MG63 (cell line): ENCODE data around the gene LZTR1. TPM values are rescaled to one million over a fixed set of nuclear protein-coding genes. Genes with fewer than 3 reads are reported as not detected.

Source experiments
- DNase-seq: peaks from one replicate; pipeline ENCODE4 v3.0.0-alpha.2; 2020
- H3K27me3 ChIP-seq: fragments of 250-450 bp; sonication (Bioruptor Pico); 2 replicates; pipeline ENCODE4 v1.5.1; 2020; ENCODE audit warnings: mild to moderate bottlenecking, moderate library complexity
- H3K36me3 ChIP-seq: fragments of 250-450 bp; sonication (Bioruptor Pico); 2 replicates; pipeline ENCODE4 v1.5.1; 2020; ENCODE audit warnings: mild to moderate bottlenecking, moderate library complexity
- H3K4me3 ChIP-seq: fragments of 250-450 bp; sonication (Bioruptor Pico); 2 replicates; pipeline ENCODE4 v1.5.1; 2020; ENCODE audit warnings: mild to moderate bottlenecking, moderate library complexity
- H3K9me3 ChIP-seq: fragments of 250-450 bp; sonication (Bioruptor Pico); 2 replicates; pipeline ENCODE4 v1.5.1; 2020; ENCODE audit warnings: mild to moderate bottlenecking, moderate library complexity
- total RNA-seq: library from RNA; depleted of rRNA; stranded (reverse); fragments of >200 nt; shearing (Covaris generic); gene quantifications from 2 replicates; pipeline ENCODE4 v1.2.3, GENCODE V29; 2014; ENCODE audit warnings: low replicate concordance

The LZTR1 gene
- total RNA-seq, 1 experiment from 2014 or later = 25.3 TPM

DNA sequence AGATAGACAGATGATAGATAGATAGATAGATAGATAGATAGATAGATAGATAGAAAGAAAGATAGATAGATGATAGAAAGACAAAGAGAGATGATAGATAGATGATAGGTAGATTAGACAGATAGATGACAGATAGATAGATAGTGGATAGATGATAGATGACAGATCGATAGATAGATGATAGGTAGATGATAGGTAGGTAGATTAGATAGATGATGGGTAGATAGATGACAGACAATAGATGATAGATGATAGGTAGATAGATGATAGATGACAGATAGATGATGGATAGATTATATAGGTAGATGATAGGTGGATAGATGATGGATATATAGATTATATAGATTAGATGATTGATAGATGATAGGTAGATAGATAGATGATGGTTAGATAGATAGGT is 4.3 kb downstream of the LZTR1 start:
- peaks cover 12% of the 10 kb centered on the region for H3K36me3 ChIP-seq

GRCh38 chr22:20987375-20987774 is 5.3 kb downstream of the LZTR1 start:
- H3K27me3 ChIP-seq = no peaks in the 10 kb centered on the region
- no peak overlapping the region for H3K4me3 ChIP-seq
- H3K9me3 ChIP-seq = no peaks in the 10 kb centered on the region
- H3K36me3 ChIP-seq = peaks cover 12% of the 10 kb centered on the region
- DNase-seq = no peak

More for the DNA sequence above, 4.3 kb downstream of the LZTR1 start:
- no peaks in the 10 kb centered on the region for H3K9me3 ChIP-seq
- DNase-seq = no peak
- H3K4me3 ChIP-seq = no peak overlapping the region
- H3K27me3 ChIP-seq = no peaks in the 10 kb centered on the region

- H3K36me3 ChIP-seq = peaks cover 12% of the 10 kb centered on the region
- H3K27me3 ChIP-seq = no peaks in the 10 kb centered on the region
- no peak overlapping the region for H3K4me3 ChIP-seq
- no peaks in the 10 kb centered on the region for H3K9me3 ChIP-seq
- no peak for DNase-seq
Measured at GRCh38 chr22:20988573-20989322, 6.7 kb downstream of the LZTR1 start.

- Histone ChIP-seq H3K9me3 (no peaks in the 10 kb centered on the region), H3K4me3 (no peak overlapping the region), H3K27me3 (no peaks in the 10 kb centered on the region), H3K36me3 (peaks cover 7% of the 10 kb centered on the region)
- DNase-seq = no peak
Measured at GRCh38 chr22:20989323-20990138, 7.4 kb downstream of the LZTR1 start.

DNA sequence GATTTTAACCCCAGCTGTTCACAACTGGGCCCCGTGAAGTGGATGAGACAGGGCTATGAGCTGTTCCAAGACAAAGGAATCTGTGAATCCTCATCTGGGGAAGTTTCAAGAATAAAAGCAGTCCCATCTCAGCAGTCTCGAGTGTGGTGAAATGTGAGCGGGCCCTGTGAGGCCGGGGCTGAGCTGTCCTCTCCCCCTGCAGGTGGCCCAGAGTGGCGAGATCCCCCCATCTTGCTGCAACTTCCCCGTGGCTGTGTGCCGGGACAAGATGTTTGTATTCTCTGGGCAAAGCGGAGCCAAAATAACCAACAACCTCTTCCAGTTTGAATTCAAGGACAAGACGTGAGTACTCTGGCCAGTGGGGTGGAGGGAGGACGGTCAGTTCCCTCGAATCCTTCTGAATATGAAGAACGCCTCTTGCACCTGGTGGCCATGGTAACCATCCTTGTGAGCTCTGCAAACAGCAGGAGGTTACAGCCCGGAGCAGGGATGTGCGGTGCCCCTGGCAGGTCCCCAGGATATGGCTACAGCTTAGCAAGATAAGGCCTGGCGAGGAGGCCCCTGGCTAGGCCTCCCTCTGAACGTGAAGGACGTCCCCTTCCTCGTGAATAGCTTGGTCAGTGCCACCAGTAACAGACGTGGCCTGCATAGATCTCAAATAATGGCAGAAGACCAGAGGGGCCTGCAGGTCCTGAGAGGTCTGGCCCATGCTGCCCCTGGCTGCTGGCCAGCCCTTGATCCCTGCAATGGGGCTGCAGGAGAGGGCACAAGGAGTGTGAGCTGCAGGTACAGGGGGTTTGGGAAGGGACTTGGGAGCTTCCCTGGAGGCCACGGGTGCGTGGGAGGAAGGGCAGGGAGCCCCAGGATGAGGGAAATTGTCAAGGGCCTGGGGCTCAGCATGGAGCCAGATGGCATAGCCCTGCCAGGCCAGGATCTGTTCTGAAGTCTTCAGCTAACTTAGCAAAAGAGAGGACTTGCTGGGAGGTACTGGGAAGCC is 8.4 kb downstream of the LZTR1 start:
- H3K36me3 ChIP-seq = peaks cover 4% of the 10 kb centered on the region
- DNase-seq = no peak

GRCh38 chr22:20991252-20992055 is 9.4 kb downstream of the LZTR1 start:
- Histone ChIP-seq H3K4me3 (no peak overlapping the region), H3K27me3 (no peaks in the 10 kb centered on the region), H3K9me3 (no peaks in the 10 kb centered on the region), H3K36me3 (no peaks in the 10 kb centered on the region)
- no peak for DNase-seq

More for the DNA sequence above, 8.4 kb downstream of the LZTR1 start:
- no peak overlapping the region for H3K4me3 ChIP-seq
- H3K27me3 ChIP-seq = no peaks in the 10 kb centered on the region
- H3K9me3 ChIP-seq = no peaks in the 10 kb centered on the region

GRCh38 chr22:20992056-20992442 is 10.0 kb downstream of the LZTR1 start:
- H3K36me3 ChIP-seq = no peaks in the 10 kb centered on the region
- no peaks in the 10 kb centered on the region for H3K27me3 ChIP-seq
- DNase-seq = no peak
- H3K9me3 ChIP-seq = no peaks in the 10 kb centered on the region
- no peak overlapping the region for H3K4me3 ChIP-seq

DNA sequence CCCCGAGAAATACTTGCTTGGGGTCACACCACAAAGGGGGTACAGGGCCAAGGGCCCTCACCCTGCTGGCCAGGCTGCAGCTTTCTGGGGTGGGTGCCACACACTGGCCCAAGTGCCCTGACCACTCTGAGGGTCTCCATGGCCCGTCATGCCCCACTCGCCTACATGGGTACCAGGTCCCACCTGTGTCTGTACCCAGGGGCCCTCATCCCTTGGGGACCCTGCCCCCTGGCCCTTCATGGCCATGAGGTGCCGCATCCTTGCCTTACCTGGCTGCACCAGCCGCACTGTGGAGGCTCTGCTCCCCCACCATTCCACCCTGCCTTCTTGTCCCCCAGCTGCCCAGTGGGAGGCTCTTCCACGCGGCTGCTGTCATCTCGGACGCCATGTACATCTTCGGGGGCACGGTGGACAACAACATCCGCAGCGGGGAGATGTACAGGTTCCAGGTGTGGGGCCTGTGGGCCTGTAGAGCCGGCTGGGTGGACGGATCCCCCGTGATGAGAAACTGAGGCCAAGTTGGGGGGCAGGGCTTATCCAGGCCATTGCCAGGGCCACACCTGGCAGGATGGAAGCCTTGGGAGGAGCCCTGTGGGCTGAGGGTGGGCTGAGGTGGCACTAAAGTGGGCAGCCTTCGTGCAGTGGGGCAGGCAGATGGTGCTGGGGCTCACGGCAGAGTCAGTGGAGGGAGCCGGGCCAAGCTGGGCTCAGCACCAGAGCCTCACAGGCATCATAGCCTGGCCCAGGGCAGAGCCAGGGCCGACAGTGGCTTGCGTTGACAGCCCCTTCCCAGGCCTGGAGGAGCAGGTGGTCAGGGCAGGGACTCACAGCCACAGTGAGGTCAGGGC is 10.6 kb downstream of the LZTR1 start:
- DNase-seq = no peak
- no peaks in the 10 kb centered on the region for H3K27me3 ChIP-seq
- H3K36me3 ChIP-seq = peaks cover 1% of the 10 kb centered on the region; the same call in 1 of the 2 replicates
- H3K4me3 ChIP-seq = no peak overlapping the region
- no peaks in the 10 kb centered on the region for H3K9me3 ChIP-seq

DNA sequence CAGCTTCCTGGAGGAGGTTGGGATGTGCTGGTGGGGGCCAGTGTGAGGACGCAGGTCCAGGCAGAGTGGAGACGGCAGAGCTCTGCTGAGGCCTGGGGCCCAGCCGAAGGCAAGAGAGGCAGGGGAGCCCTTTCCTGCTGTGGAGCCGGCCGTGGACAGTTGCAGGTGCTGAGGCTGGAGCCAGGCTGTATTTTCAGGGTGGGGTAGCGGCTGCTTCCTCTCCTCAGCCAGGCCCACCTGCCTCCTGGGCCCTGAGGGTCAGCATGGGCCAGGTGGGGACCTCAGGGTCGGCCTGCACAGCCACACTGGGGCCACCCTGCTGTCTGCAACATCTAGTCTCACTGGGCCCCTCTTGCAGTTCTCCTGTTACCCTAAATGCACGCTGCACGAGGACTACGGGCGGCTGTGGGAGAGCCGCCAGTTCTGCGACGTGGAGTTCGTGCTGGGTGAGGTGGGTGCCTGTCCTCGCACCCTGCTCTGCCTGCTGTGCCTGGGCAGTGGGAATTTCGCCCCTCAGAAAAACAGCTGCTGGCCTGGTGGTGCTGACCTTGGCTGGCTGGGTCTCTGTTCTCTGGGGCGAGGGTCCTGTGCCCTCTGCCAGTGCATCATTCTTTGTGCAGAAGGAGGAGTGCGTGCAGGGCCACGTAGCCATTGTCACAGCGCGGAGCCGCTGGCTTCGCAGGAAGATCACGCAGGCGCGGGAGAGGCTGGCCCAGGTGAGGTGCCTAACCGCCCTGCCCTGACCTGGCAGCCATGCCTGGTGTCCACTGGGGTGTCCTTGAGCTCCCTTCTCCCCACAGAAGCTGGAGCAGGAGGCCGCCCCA is 11.4 kb downstream of the LZTR1 start:
- no peak for DNase-seq
- Histone ChIP-seq H3K27me3 (no peaks in the 10 kb centered on the region), H3K36me3 (peaks cover 5% of the 10 kb centered on the region; the same call in 1 of the 2 replicates), H3K9me3 (no peaks in the 10 kb centered on the region), H3K4me3 (no peak overlapping the region)

DNA sequence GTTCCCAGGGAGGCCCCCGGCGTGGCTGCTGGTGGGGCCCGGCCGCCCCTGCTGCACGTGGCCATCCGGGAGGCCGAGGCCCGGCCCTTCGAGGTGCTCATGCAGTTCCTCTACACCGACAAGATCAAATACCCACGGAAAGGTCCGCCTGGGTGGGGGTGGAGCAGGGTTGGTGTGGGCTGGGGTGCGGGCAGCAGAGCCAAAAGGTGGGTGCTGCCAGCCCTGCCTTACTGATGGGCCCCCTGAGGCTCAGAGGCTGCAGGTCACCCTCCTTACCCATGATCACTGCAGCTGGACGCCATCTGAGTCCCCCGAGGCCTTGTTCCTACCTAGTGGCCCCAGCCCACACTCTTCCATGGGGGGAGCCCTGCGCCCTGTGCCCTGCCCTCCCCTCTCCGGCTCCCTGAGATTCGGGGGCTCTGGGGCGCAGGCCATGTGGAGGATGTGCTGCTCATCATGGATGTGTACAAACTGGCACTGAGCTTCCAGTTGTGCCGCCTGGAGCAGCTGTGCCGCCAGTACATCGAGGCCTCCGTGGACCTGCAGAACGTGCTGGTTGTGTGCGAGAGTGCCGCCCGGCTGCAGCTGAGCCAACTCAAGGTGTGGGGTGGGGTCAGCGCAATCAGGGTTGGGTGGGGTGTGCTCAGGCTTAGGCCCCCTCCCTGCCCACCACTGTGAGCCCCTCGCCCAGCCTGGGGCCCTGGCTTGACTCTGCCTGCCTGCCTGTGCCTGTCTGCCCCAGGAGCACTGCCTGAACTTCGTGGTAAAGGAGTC is 12.2 kb downstream of the LZTR1 start:
- Histone ChIP-seq H3K4me3 (no peak overlapping the region), H3K9me3 (no peaks in the 10 kb centered on the region), H3K27me3 (no peaks in the 10 kb centered on the region), H3K36me3 (peaks cover 13% of the 10 kb centered on the region)
- no peak for DNase-seq

GRCh38 chr22:20994902-20995241 is 12.8 kb downstream of the LZTR1 start:
- H3K27me3 ChIP-seq = no peaks in the 10 kb centered on the region
- no peak for DNase-seq
- no peak overlapping the region for H3K4me3 ChIP-seq
- peaks cover 19% of the 10 kb centered on the region for H3K36me3 ChIP-seq
- no peaks in the 10 kb centered on the region for H3K9me3 ChIP-seq

DNA sequence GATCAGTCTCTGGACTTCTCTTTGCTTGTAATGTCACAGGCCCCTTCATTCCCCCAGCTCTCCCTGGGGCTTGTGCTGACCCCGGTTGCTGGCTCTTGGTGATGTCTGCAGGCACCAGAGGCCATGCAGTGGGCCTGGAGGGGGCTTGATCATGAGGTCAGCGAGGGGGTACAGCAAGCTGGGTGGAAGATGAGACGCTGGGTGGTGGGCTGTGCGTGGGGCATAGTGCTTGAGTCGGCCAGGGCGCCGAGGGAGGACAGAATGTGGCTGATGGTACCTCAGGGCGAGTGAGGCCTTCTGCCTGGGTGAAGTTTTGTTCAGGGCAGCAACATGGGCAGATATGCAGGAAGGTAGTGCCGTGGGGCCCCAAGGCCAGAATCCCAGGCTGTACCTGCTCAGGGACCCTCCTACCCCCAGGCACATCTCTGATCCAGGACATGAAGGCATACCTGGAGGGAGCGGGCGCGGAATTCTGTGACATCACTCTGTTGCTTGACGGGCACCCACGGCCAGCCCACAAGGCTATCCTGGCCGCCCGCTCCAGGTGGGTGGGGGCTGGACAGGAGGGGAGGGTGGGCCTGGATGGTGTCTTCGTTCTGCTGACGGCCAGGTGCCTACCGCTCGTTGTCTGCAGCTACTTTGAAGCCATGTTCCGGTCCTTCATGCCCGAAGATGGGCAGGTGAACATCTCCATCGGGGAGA is 13.4 kb downstream of the LZTR1 start:
- DNase-seq = no peak
- Histone ChIP-seq H3K36me3 (peaks cover 25% of the 10 kb centered on the region), H3K9me3 (no peaks in the 10 kb centered on the region)

DNA sequence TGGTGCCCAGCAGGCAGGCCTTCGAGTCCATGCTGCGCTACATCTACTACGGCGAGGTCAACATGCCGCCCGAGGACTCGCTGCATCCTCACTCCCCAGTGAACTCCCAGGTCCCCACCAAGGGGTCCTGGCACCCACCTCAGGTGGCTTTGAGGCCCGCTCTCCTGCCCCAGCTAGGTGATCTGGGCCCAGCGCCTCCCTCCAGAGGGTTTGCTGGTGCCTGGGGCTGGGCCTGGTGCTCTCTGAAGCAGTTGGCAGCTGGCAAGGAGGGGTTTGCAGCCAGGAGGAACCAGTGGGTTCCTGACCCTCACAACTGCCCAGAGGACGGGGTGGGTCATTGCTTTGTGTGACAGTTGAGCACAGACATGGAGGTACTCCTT is 13.9 kb downstream of the LZTR1 start:
- Histone ChIP-seq H3K27me3 (no peaks in the 10 kb centered on the region), H3K9me3 (no peaks in the 10 kb centered on the region), H3K36me3 (peaks cover 29% of the 10 kb centered on the region), H3K4me3 (no peak overlapping the region)
- DNase-seq = no peak

More for the DNA sequence above, 13.4 kb downstream of the LZTR1 start:
- no peak overlapping the region for H3K4me3 ChIP-seq
- no peaks in the 10 kb centered on the region for H3K27me3 ChIP-seq
